Mucosa of rectum (tissue), 2 donors: Measurements from ENCODE around the gene HAND1.

ENCODE experiments used
- H3K27ac ChIP-seq, 2 donors: one replicate each; pipeline ENCODE4 v1.7.0; 2013; ENCODE audit warnings: inconsistent platforms in 2 of 2, low read depth in 2 of 2, low read length in 2 of 2
- H3K27me3 ChIP-seq, 2 donors: one replicate each; pipeline ENCODE4 v1.7.0; 2013; ENCODE audit warnings: low read length in 2 of 2; ENCODE audit not compliant: control insufficient read depth in 2 of 2, insufficient read depth in 2 of 2
- H3K36me3 ChIP-seq, 2 donors: one replicate each; pipeline ENCODE4 v1.7.0; 2013; ENCODE audit warnings: low read length in 2 of 2; ENCODE audit not compliant: control insufficient read depth in 2 of 2, insufficient read depth in 2 of 2
- H3K4me1 ChIP-seq, 2 donors: one replicate each; pipeline ENCODE4 v1.7.0; 2013; ENCODE audit warnings: low read length in 2 of 2, mild to moderate bottlenecking in 1 of 2; ENCODE audit not compliant: control insufficient read depth in 2 of 2, insufficient read depth in 2 of 2
- H3K4me3 ChIP-seq, 2 donors: one replicate each; pipeline ENCODE4 v1.7.0; 2013; ENCODE audit warnings: low read length in 2 of 2
- H3K9ac ChIP-seq, 2 donors: one replicate each; pipeline ENCODE4 v1.7.0; 2013; ENCODE audit warnings: low read length in 2 of 2, low read depth in 1 of 2, mild to moderate bottlenecking in 1 of 2
- H3K9me3 ChIP-seq, 2 donors: one replicate each; pipeline ENCODE4 v1.7.0; 2013; ENCODE audit warnings: low read length in 2 of 2; ENCODE audit not compliant: control insufficient read depth in 2 of 2
- donor health status: healthy.
- donor health status: Normal muscosa, but diverticular disease.

Gene HAND1

DNA sequence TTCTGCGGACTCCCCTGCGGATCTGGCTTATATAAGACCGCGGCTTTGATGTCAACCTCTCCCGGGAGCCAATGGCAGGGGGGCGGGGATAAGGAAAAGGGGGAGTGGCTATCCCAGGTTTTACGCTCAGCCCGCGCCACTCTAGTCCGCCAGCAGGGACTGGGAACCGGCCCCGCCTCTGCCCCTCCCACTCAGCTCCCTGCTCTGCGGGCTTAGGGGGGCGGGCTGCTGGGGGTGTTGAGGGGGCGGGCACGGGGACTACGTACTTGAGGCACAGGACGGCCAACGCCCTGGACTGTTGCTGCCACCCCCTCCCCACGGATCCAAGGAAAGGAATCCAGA is at the start of gene HAND1:
Gene HAND1, minus strand, starts transcription at position 4 of the 342 bp plus-strand sequence. CDS start 219 bp downstream, outside the sequence.
- no peaks in the 10 kb centered on the region for H3K36me3 ChIP-seq
- H3K4me1 ChIP-seq = peaks cover 14 to 23% of the 10 kb centered on the region in 2 donors
- H3K27me3 ChIP-seq = peaks cover 95 to 98% of the 10 kb centered on the region in 2 donors

DNA sequence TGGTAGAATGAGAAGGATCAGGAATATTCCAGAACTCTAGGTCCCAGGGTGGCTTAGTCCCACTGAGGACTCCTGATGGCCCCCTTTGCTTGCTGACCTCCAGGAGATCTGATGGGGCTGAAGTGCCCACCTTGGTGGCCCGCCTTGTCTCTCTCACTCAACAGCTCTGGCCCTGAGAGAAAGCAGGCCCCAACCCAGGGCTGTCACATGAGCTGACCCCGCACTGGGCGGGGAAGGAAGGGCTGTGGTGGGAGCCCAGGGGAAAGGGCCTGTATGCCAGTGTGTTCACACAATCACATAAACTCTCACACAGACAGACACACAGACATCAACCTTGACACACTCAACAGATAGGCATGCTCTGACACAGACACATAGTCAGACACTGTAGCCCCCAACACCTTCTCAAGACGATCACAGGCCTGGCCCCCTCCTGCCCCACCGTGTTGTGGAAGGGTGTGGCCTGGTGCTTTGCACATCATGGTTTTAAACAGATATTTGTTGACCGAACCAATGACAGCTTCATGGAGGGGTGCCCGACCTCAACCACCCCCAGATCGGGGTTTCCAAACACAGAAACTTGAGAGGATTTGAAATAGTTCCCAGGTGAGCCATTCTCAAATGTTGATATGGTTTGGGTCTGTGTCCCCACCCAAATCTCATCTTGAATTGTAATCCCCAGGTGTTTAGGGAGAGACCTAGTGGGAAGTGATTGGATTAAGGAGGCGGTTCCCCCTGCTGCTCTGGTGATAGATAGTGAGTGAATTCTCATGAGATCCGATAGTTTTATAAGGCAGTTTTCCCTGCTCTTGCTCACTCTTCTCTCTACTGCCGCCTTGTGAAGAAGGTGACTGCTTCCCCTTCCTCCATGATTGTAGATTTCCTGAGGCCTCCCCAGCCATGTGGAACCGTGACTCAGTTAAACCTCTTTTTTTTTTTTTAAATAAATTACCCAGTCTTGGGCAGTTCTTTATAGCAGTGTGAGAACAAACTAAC is 48.5 kb upstream of the HAND1 start:
- Histone ChIP-seq H3K4me3 (no peak overlapping the region), H3K4me1 (no peaks in the 10 kb centered on the region), H3K27me3 (peaks cover 0 to 2% of the 10 kb centered on the region in 2 donors), H3K9me3 (no peaks in the 10 kb centered on the region), H3K36me3 (no peaks in the 10 kb centered on the region), H3K9ac (no peak overlapping the region), H3K27ac (no peak overlapping the region)

More for the DNA sequence above, at the start of gene HAND1:
- Histone ChIP-seq H3K9ac (no peak within 1 kb of the TSS), H3K4me3 (peak within 1 kb of the TSS; percentile 24 to 51), H3K9me3 (no peaks in the 10 kb centered on the region), H3K27ac (peak within 1 kb of the TSS in 1 of 2 donors; percentile 43)

DNA sequence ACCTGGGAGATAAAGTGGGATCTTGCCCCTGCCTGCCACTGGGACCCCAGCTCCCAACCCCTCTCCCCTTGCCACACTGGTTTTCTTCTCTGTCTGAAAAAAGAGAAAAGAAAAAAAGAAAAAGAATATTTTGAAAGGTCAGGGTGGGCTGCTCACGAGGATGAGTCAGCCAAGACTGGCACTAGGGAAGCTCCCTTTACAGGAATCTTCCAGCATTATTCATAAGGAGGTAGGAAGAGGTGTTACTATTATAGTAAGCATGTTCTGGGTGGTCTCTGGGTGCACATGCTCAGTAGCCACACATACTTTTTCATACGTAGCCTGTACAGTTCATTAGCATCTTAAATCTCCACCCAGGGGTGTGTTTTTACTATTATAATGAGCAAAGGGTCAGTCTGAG is 46.8 kb upstream of the HAND1 start:
- Histone ChIP-seq H3K27me3 (peaks cover 7% of the 10 kb centered on the region in 2 donors), H3K9me3 (no peaks in the 10 kb centered on the region), H3K27ac (no peak overlapping the region), H3K4me3 (no peak overlapping the region), H3K4me1 (no peaks in the 10 kb centered on the region), H3K9ac (no peak overlapping the region), H3K36me3 (no peaks in the 10 kb centered on the region)

GRCh38 chr5:154524181-154524580 is 46.2 kb upstream of the HAND1 start:
- H3K4me3 ChIP-seq = no peak overlapping the region
- H3K27me3 ChIP-seq = peaks cover 7% of the 10 kb centered on the region in 2 donors
- no peaks in the 10 kb centered on the region for H3K36me3 ChIP-seq
- H3K27ac ChIP-seq = no peak overlapping the region
- no peaks in the 10 kb centered on the region for H3K9me3 ChIP-seq
- no peaks in the 10 kb centered on the region for H3K4me1 ChIP-seq
- H3K9ac ChIP-seq = no peak overlapping the region

DNA sequence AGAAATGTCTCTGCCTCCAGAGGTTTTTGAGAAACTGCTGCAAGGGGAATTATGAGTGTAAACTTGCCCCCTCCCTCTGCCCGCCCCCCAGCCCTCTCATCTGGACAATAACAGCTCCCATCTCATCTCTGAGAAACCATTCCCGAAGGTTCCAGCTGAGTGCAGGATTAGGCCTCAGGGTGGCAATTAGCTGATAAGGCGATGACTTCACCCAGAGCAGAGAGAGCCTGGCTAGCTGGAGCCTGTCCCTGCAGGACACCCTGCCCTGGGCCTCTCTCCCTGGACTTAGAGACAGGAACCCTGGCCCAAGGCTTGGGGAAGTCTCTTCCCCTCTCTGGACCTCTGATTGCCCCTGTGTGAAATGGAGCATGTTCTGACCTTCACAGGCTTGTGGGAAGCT is 45.7 kb upstream of the HAND1 start:
- H3K9ac ChIP-seq = no peak overlapping the region
- no peak overlapping the region for H3K4me3 ChIP-seq
- no peaks in the 10 kb centered on the region for H3K9me3 ChIP-seq
- no peaks in the 10 kb centered on the region for H3K36me3 ChIP-seq
- no peak overlapping the region for H3K27ac ChIP-seq
- H3K27me3 ChIP-seq = peaks cover 7% of the 10 kb centered on the region in 2 donors
- H3K4me1 ChIP-seq = no peaks in the 10 kb centered on the region

DNA sequence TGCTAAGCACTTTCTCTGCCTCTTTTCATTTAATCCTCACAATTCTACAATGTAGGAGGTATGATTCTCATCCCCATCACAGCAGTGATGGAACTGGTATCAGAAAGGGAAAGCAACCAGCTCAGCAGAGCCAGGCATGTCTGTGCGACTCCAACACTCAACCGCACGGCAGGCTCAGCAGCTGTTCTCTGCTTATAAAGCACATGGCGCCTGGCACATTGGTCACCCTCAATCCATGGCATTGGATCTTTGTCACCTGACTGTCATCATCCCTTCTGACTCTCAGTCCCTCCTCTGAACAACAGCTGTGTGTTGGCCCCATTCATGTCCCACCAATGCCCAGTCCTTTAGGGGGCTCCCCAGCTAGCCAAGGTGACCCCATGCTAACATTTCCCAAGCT is 45.1 kb upstream of the HAND1 start:
- H3K36me3 ChIP-seq = no peaks in the 10 kb centered on the region
- no peak overlapping the region for H3K27ac ChIP-seq

GRCh38 chr5:154522284-154522683 is 44.3 kb upstream of the HAND1 start:
- Histone ChIP-seq H3K4me3 (no peak overlapping the region), H3K27me3 (peaks cover 7 to 10% of the 10 kb centered on the region in 2 donors), H3K4me1 (no peaks in the 10 kb centered on the region), H3K36me3 (no peaks in the 10 kb centered on the region), H3K27ac (no peak overlapping the region), H3K9ac (no peak overlapping the region), H3K9me3 (no peaks in the 10 kb centered on the region)

More for the DNA sequence above, 45.1 kb upstream of the HAND1 start:
- Histone ChIP-seq H3K9me3 (no peaks in the 10 kb centered on the region), H3K9ac (no peak overlapping the region), H3K4me1 (no peaks in the 10 kb centered on the region), H3K27me3 (peaks cover 7% of the 10 kb centered on the region in 2 donors), H3K4me3 (no peak overlapping the region)

- H3K4me3 ChIP-seq = no peak overlapping the region
- H3K9ac ChIP-seq = no peak overlapping the region
- peaks cover 7 to 10% of the 10 kb centered on the region in 2 donors for H3K27me3 ChIP-seq
- H3K9me3 ChIP-seq = no peaks in the 10 kb centered on the region
- no peaks in the 10 kb centered on the region for H3K4me1 ChIP-seq
- no peaks in the 10 kb centered on the region for H3K36me3 ChIP-seq
- H3K27ac ChIP-seq = no peak overlapping the region
These were observed 43.7 kb upstream of the HAND1 start for GRCh38 chr5:154521756-154522155.

- H3K9ac ChIP-seq = no peak overlapping the region
These were observed 42.9 kb upstream of the HAND1 start for GRCh38 chr5:154520861-154521453.

GRCh38 chr5:154519359-154519758 is 41.3 kb upstream of the HAND1 start:
- no peak overlapping the region for H3K4me3 ChIP-seq
- H3K36me3 ChIP-seq = no peaks in the 10 kb centered on the region
- H3K27me3 ChIP-seq = peaks cover 7 to 10% of the 10 kb centered on the region in 2 donors
- no peaks in the 10 kb centered on the region for H3K4me1 ChIP-seq
- H3K9me3 ChIP-seq = no peaks in the 10 kb centered on the region
- H3K9ac ChIP-seq = no peak overlapping the region
- no peak overlapping the region for H3K27ac ChIP-seq

More at GRCh38 chr5:154520861-154521453, 42.9 kb upstream of the HAND1 start:
- H3K4me1 ChIP-seq = no peaks in the 10 kb centered on the region
- H3K4me3 ChIP-seq = no peak overlapping the region
- H3K36me3 ChIP-seq = no peaks in the 10 kb centered on the region
- H3K9me3 ChIP-seq = no peaks in the 10 kb centered on the region
- H3K27me3 ChIP-seq = peaks cover 7 to 10% of the 10 kb centered on the region in 2 donors
- H3K27ac ChIP-seq = no peak overlapping the region
